CD4-positive, alpha-beta T cell (primary cell): ENCODE data around the gene SLX9. TPM values are rescaled to one million over a fixed set of nuclear protein-coding genes. Genes with fewer than 3 reads are reported as not detected.

Source experiments
- ATAC-seq: fragments of 200-7000 bp; cut with Tn5 transposase; one replicate; pipeline ENCODE4 v1.10.0; 2022; ENCODE audit warnings: mild to moderate bottlenecking; ENCODE audit not compliant: poor library complexity
- CTCF ChIA-PET: fragments of 350-600 bp; sonication (Branson Sonifier 250); formaldehyde crosslinking; loops from one replicate; lab custom pipeline; 2021; ENCODE audit warnings: antibody characterized with exemption, inconsistent platforms; lab: Charles Lee
- POLR2A ChIA-PET: fragments of 350-600 bp; sonication (Branson Sonifier 250); formaldehyde crosslinking; loops from one replicate; lab custom pipeline; 2021; ENCODE audit warnings: antibody characterized with exemption, inconsistent platforms; lab: Charles Lee
- DNase-seq, 14 experiments: peaks; one replicate each; pipeline ENCODE4 v3.0.0-alpha.2; 2013 to 2020; ENCODE audit warnings: mixed read lengths in 2 of 14
- H3K27ac ChIP-seq, 2 donors: one replicate each; pipeline versions ENCODE4 v1.5.1 to v1.7.0; 2013; ENCODE audit warnings: low read length in 2 of 2, low read depth in 1 of 2, mild to moderate bottlenecking in 1 of 2
- H3K27me3 ChIP-seq, 2 experiments: 1 replicate in 1 of 2; 2 replicates in 1 of 2; pipeline versions ENCODE4 v1.6.1 to v1.7.0; 2013; ENCODE audit warnings: low read length in 2 of 2, control low read depth in 1 of 2, mild to moderate bottlenecking in 1 of 2, moderate library complexity in 1 of 2; ENCODE audit not compliant: insufficient read depth in 2 of 2, control insufficient read depth in 1 of 2
- H3K36me3 ChIP-seq: one replicate; pipeline ENCODE4 v1.6.1; 2013; ENCODE audit warnings: low read length, control low read depth; ENCODE audit not compliant: insufficient read depth
- H3K4me1 ChIP-seq: one replicate; pipeline ENCODE4 v1.6.1; 2013; ENCODE audit warnings: low read length, control low read depth; ENCODE audit not compliant: insufficient read depth
- H3K4me3 ChIP-seq: one replicate; pipeline ENCODE4 v1.5.1; 2013; ENCODE audit warnings: mild to moderate bottlenecking, low read length, moderate library complexity
- H3K9me3 ChIP-seq, 2 experiments: 1 replicate in 1 of 2; 2 replicates in 1 of 2; pipeline versions ENCODE4 v1.6.1 to v1.7.0; 2013; ENCODE audit warnings: low read length in 2 of 2, mild to moderate bottlenecking in 2 of 2, control low read depth in 1 of 2, moderate library complexity in 1 of 2; ENCODE audit not compliant: control insufficient read depth in 1 of 2, insufficient read depth in 1 of 2
- H3K27ac Mint-ChIP-seq: one replicate; pipeline ENCODE4 v1.8.0; 2020; ENCODE audit warnings: mixed read lengths
- H3K27me3 Mint-ChIP-seq: one replicate; pipeline ENCODE4 v1.8.0; 2021; ENCODE audit warnings: mixed read lengths
- H3K36me3 Mint-ChIP-seq: one replicate; pipeline ENCODE4 v1.8.0; 2021; ENCODE audit warnings: low read depth, mixed read lengths
- H3K4me1 Mint-ChIP-seq: one replicate; pipeline ENCODE4 v1.8.0; 2021; ENCODE audit warnings: low read depth, mixed read lengths
- H3K4me3 Mint-ChIP-seq: one replicate; pipeline ENCODE4 v1.8.0; 2020; ENCODE audit warnings: mild to moderate bottlenecking, mixed read lengths
- H3K9me3 Mint-ChIP-seq: one replicate; pipeline ENCODE4 v1.8.0; 2020; ENCODE audit warnings: mixed read lengths
- intact Hi-C, 2 experiments: fragments of 100-400 bp; cut with DNase I in 1 of 2; cut with micrococcal nuclease in 1 of 2; formaldehyde crosslinking; loops; one replicate each; pipeline versions ENCODE4 v1.15.1 to v1.9.0; 2023 to 2025; cut with DNase I, micrococcal nuclease
- total RNA-seq, 174 experiments: library from RNA in 2 of 174; stranded (reverse) in 2 of 174; gene quantifications; one replicate each; pipeline ENCODE4 v1.2.3 and lab custom pipeline; 2021 to 2026
- TF ChIP-seq, protein P1 (sequence below): fragments of 200-600 bp; IDR thresholded peaks from one replicate; pipeline ENCODE4 v1.8.0; 2022; ENCODE audit warnings: antibody characterized with exemption, mild to moderate bottlenecking

SLX9 gene
- total RNA-seq, 2 experiments from 2014 or later, result 7.7 to 9.1 TPM

DNA sequence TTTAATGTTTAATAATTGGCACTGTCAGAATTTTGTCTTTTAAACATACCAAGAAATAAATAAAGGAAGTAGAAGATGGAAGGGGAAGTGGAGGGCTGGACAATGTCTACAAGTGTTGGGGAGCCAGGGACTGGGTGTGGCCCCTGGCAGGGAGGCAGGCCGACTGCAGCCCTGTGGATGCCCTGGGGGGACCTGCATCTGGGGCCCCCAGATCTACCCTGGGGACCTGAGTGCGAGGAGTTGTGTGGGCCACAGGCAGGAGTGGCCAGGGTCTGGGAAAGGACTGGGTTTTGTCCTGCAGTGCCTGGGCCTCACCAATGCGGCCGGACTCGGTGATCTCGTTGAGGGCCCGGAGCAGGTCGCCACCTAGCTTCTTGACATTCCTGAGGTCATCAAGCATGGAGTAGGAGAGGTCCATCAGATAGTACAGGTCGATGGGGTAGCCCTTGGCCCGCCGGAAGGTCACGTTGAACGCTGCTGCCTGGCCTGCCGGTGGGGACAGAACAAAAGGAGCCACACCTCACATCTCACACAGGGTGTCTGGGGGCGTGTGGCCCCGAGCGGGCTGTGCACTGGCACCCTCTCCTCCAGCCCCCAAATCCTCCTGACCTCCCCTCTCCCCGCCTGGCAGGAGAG, 36.7 kb upstream of the SLX9 start:
- no peaks in the 10 kb centered on the region for H3K27me3 ChIP-seq
- H3K9me3 ChIP-seq, result no peaks in the 10 kb centered on the region
- ATAC-seq (no peak), DNase-seq (no peak)
- TF ChIP-seq, protein P1, sequence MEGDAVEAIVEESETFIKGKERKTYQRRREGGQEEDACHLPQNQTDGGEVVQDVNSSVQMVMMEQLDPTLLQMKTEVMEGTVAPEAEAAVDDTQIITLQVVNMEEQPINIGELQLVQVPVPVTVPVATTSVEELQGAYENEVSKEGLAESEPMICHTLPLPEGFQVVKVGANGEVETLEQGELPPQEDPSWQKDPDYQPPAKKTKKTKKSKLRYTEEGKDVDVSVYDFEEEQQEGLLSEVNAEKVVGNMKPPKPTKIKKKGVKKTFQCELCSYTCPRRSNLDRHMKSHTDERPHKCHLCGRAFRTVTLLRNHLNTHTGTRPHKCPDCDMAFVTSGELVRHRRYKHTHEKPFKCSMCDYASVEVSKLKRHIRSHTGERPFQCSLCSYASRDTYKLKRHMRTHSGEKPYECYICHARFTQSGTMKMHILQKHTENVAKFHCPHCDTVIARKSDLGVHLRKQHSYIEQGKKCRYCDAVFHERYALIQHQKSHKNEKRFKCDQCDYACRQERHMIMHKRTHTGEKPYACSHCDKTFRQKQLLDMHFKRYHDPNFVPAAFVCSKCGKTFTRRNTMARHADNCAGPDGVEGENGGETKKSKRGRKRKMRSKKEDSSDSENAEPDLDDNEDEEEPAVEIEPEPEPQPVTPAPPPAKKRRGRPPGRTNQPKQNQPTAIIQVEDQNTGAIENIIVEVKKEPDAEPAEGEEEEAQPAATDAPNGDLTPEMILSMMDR, result no peak
- peaks cover 41% of the 10 kb centered on the region for H3K4me1 ChIP-seq
- intact Hi-C loops, result no loop called here
- POLR2A ChIA-PET, result no interaction called here
- H3K36me3 Mint-ChIP-seq, result peaks cover 80% of the 10 kb centered on the region
- no peak overlapping the region for H3K4me3 Mint-ChIP-seq
- H3K36me3 ChIP-seq, result peaks cover 99% of the 10 kb centered on the region
- H3K27ac ChIP-seq, result no peak overlapping the region
- no peaks in the 10 kb centered on the region for H3K27me3 Mint-ChIP-seq
- peak overlapping the region; percentile 63 for H3K27ac Mint-ChIP-seq
- CTCF ChIA-PET, result no interaction called here
- H3K4me3 ChIP-seq, result no peak overlapping the region
- no peaks in the 10 kb centered on the region for H3K9me3 Mint-ChIP-seq
- H3K4me1 Mint-ChIP-seq, result peaks cover 16% of the 10 kb centered on the region

DNA sequence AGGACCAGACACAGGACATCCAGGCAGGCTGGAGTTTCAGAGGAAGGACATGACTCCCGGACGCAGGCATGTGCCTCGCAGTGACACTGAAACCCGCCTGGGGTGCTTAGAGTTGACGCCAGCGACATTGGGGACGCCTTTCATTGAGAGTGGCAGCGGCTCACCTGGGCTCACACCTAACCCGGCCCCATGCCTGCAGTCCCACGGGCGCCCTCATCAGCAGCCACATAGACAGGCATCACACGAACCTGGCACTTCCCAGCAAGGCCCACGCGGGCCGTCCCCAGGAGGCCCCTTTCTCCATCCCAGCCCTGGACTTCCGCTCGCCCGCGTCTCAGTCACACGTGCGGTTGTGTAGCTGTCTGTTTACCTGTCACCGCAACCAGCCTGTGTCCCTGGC, 36.1 kb upstream of the SLX9 start:
- no peaks in the 10 kb centered on the region for H3K27me3 Mint-ChIP-seq
- no peak overlapping the region for H3K27ac ChIP-seq
- H3K4me1 Mint-ChIP-seq, result peaks cover 20% of the 10 kb centered on the region
- CTCF ChIA-PET, result no interaction called here
- POLR2A ChIA-PET, result no interaction called here
- TF ChIP-seq, protein P1, result no peak
- peak overlapping the region; percentile 42 for H3K27ac Mint-ChIP-seq
- H3K4me3 ChIP-seq, result no peak overlapping the region
- intact Hi-C loops, result no loop called here
- ATAC-seq (no peak), DNase-seq (no peak)
- H3K4me3 Mint-ChIP-seq, result no peak overlapping the region
- H3K36me3 ChIP-seq, result peaks cover 96% of the 10 kb centered on the region
- no peaks in the 10 kb centered on the region for H3K27me3 ChIP-seq
- H3K9me3 Mint-ChIP-seq, result no peaks in the 10 kb centered on the region
- H3K36me3 Mint-ChIP-seq, result peaks cover 79% of the 10 kb centered on the region
- H3K9me3 ChIP-seq, result no peaks in the 10 kb centered on the region
- peaks cover 43% of the 10 kb centered on the region for H3K4me1 ChIP-seq

DNA sequence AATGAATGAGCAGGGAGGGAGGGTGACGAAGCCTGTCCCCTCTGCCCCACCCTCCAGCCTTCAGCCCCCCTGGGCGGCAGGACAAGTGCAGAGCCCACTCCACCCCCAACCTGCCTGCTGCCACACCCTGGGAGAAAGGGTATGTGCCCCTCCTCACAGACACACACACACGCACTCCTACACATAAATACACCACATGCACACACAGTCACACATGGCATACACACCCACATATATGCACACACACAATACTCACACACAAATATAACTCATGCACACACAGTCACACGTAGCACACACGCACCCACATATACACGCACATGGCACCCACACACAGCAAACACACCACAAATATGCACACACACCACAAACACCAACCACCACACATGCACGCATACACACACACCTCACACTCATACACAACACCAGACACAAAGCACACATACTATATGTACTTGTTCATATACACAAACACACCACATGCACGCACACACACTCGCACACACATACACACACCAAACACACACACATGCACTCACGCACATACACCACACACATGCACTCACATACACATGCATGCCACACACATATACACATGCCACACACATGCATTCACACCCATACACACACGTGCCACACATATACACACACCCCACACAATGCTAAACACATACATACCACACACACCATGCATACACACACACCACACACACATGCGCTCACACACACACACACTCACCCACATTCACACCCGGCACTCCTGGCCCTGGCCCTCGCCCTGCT, 35.5 kb upstream of the SLX9 start:
- H3K27ac ChIP-seq, result peak overlapping the region in 1 of 2 donors; percentile 52
- POLR2A ChIA-PET, result no interaction called here
- H3K27me3 ChIP-seq, result no peaks in the 10 kb centered on the region
- DNase-seq, result no peak
- Mint-ChIP-seq H3K27me3 (no peaks in the 10 kb centered on the region), H3K36me3 (peaks cover 80% of the 10 kb centered on the region), H3K9me3 (no peaks in the 10 kb centered on the region), H3K4me1 (peaks cover 26% of the 10 kb centered on the region), H3K27ac (peak overlapping the region; percentile 42), H3K4me3 (peak overlapping the region; percentile 2)
- peaks cover 49% of the 10 kb centered on the region for H3K4me1 ChIP-seq
- no peak overlapping the region for H3K4me3 ChIP-seq
- CTCF ChIA-PET, result no interaction called here
- ATAC-seq, result no peak
- TF ChIP-seq, protein P1, result no peak
- intact Hi-C loops, result no loop called here
- peaks cover 96% of the 10 kb centered on the region for H3K36me3 ChIP-seq
- H3K9me3 ChIP-seq, result no peaks in the 10 kb centered on the region
